ENCODE data around the gene GMPPA.

DNA sequence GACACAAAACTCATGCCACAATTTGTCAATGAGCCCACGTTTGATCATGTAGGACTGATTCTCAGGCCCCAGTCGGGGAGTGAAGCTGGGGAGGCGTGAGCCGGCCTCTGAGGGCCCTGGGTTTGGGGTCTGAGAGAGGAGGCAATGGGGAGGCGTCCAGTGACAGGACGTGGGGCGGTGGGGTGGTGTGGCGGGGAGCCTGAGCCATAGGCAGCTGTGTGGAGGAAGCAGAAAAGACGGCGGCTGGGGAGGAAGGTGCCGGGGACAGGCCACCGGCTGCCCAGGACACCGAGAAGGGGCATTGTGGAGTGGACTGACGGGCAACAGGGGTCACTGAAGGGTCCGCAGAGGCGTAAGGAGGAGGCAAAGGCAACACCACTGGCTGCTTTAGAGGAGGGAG is 37.7 kb downstream of the GMPPA start:
- no peak for TF ChIP-seq POLR2A (IDR thresholded peaks at IDR 0.05)
- TF ChIP-seq, protein P1, sequence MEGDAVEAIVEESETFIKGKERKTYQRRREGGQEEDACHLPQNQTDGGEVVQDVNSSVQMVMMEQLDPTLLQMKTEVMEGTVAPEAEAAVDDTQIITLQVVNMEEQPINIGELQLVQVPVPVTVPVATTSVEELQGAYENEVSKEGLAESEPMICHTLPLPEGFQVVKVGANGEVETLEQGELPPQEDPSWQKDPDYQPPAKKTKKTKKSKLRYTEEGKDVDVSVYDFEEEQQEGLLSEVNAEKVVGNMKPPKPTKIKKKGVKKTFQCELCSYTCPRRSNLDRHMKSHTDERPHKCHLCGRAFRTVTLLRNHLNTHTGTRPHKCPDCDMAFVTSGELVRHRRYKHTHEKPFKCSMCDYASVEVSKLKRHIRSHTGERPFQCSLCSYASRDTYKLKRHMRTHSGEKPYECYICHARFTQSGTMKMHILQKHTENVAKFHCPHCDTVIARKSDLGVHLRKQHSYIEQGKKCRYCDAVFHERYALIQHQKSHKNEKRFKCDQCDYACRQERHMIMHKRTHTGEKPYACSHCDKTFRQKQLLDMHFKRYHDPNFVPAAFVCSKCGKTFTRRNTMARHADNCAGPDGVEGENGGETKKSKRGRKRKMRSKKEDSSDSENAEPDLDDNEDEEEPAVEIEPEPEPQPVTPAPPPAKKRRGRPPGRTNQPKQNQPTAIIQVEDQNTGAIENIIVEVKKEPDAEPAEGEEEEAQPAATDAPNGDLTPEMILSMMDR (IDR thresholded peaks at IDR 0.05), result no peak
